ENCODE data around the gene TRIM71.

Gene TRIM71

DNA sequence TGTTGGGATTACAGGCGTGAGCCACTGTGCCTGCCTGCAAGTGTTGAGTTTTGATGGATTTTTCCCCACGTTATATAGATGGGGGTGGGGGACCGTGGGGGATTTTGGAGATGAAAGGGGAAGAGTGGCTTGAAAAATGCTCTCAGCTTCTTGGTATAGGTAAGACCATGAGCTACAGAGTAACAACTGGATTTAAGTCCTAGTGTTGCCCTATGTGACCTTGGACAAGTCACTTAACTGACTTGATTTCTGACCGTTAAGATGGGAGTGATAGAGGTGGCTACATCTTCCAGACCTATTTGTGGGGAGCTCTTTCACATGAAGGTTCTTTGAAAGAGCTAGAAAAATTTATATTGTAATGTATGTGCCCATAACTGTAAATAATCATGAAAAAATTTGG lies 13.3 kb downstream of the TRIM71 start:
- Histone ChIP-seq H3K79me2 (ENCODE audit: insufficient read depth, low read length) (no peaks in the 10 kb centered on the region), H3K27me3 (ENCODE audit: insufficient read depth, low read length) (no peaks in the 10 kb centered on the region; the same call in 1 of the 2 replicates), H2AFZ (ENCODE audit: low read length) (no peak overlapping the region), H3K27ac (ENCODE audit: low read depth, low read length, poor library complexity, severe bottlenecking) (no peak overlapping the region), H3K9me2 (ENCODE audit: low read depth, low read length) (no peaks in the 10 kb centered on the region), H3K4me3 (ENCODE audit: low read depth, low read length, poor library complexity, severe bottlenecking) (no peak overlapping the region), H3K9me3 (ENCODE audit: low read length) (no peaks in the 10 kb centered on the region), H4K20me1 (ENCODE audit: insufficient read depth, low read length) (no peaks in the 10 kb centered on the region), H3K36me3 (ENCODE audit: insufficient read depth, low read length) (no peaks in the 10 kb centered on the region), H3K9ac (ENCODE audit: low read length) (no peak overlapping the region), H3F3A (ENCODE audit: insufficient read depth, low read length) (no peaks in the 10 kb centered on the region), H3K4me1 (ENCODE audit: insufficient read depth, low read length, severe bottlenecking) (no peaks in the 10 kb centered on the region), H3K4me2 (ENCODE audit: low read length) (no peak overlapping the region)
- no peak for TF ChIP-seq EZH2 (IDR thresholded peaks at IDR 0.05; ENCODE audit: borderline replicate concordance, low read length)
- TF ChIP-seq, protein P1, sequence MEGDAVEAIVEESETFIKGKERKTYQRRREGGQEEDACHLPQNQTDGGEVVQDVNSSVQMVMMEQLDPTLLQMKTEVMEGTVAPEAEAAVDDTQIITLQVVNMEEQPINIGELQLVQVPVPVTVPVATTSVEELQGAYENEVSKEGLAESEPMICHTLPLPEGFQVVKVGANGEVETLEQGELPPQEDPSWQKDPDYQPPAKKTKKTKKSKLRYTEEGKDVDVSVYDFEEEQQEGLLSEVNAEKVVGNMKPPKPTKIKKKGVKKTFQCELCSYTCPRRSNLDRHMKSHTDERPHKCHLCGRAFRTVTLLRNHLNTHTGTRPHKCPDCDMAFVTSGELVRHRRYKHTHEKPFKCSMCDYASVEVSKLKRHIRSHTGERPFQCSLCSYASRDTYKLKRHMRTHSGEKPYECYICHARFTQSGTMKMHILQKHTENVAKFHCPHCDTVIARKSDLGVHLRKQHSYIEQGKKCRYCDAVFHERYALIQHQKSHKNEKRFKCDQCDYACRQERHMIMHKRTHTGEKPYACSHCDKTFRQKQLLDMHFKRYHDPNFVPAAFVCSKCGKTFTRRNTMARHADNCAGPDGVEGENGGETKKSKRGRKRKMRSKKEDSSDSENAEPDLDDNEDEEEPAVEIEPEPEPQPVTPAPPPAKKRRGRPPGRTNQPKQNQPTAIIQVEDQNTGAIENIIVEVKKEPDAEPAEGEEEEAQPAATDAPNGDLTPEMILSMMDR (IDR thresholded peaks at IDR 0.05; ENCODE audit: low read length), result no peak

DNA sequence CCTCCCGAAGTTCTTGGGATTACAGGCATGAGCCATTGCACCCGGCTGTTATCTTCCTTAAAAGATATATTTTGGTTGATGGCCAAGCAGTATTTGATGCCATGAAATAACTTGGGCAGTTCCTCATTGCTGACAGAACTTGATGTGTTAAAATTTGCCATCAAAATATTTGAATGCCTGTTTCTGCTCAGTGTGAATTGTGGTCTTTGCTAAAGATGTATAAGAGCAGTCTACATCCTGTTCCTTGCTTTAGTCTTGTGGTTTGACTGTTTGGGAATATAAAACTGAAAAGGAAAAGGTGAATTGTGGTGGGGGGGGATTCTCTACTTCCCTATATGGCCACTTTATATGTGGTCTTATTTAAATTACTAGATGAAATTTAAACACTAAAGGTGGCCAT lies 14.0 kb downstream of the TRIM71 start:
- no peak for TF ChIP-seq EZH2 (IDR thresholded peaks at IDR 0.05; ENCODE audit: borderline replicate concordance, low read length)
- TF ChIP-seq, protein P1 (IDR thresholded peaks at IDR 0.05; ENCODE audit: low read length), result no peak
- Histone ChIP-seq H4K20me1 (ENCODE audit: insufficient read depth, low read length) (no peaks in the 10 kb centered on the region), H3F3A (ENCODE audit: insufficient read depth, low read length) (no peaks in the 10 kb centered on the region), H3K9me2 (ENCODE audit: low read depth, low read length) (no peaks in the 10 kb centered on the region), H3K4me2 (ENCODE audit: low read length) (no peak overlapping the region), H2AFZ (ENCODE audit: low read length) (no peak overlapping the region), H3K27ac (ENCODE audit: low read depth, low read length, poor library complexity, severe bottlenecking) (no peak overlapping the region), H3K4me3 (ENCODE audit: low read depth, low read length, poor library complexity, severe bottlenecking) (no peak overlapping the region), H3K9me3 (ENCODE audit: low read length) (no peaks in the 10 kb centered on the region), H3K79me2 (ENCODE audit: insufficient read depth, low read length) (no peaks in the 10 kb centered on the region), H3K36me3 (ENCODE audit: insufficient read depth, low read length) (no peaks in the 10 kb centered on the region), H3K4me1 (ENCODE audit: insufficient read depth, low read length, severe bottlenecking) (no peaks in the 10 kb centered on the region), H3K9ac (ENCODE audit: low read length) (no peak overlapping the region), H3K27me3 (ENCODE audit: insufficient read depth, low read length) (no peaks in the 10 kb centered on the region; the same call in 1 of the 2 replicates)

DNA sequence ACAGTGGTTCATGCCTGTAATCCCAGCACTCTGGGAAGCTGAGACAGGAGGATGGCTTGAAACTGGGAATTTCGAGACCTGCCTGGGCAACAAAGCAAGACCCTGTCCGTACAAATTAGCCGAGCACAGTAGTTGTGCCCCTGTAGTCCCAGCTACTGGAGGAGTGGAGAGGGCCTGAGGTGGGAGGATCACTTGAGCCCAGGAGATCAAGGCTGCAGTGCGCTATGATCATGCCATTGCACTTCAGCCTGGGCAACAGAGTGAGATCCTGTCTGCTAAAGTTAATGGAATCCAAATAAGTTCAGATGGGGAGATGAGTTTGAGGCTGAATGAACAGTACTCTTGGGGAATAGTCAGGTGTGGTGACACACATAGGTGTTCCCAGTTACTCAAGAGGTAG lies 14.4 kb downstream of the TRIM71 start:
- H3K9ac ChIP-seq (ENCODE audit: low read length), result no peak overlapping the region
- H3K27ac ChIP-seq (ENCODE audit: low read depth, low read length, poor library complexity, severe bottlenecking), result no peak overlapping the region
- H2AFZ ChIP-seq (ENCODE audit: low read length), result no peak overlapping the region

More for the DNA sequence above, 14.4 kb downstream of the TRIM71 start:
- Histone ChIP-seq H3K9me3 (ENCODE audit: low read length) (no peaks in the 10 kb centered on the region), H3K27me3 (ENCODE audit: insufficient read depth, low read length) (no peaks in the 10 kb centered on the region; the same call in 1 of the 2 replicates), H3K36me3 (ENCODE audit: insufficient read depth, low read length) (no peaks in the 10 kb centered on the region), H3K4me2 (ENCODE audit: low read length) (no peak overlapping the region), H4K20me1 (ENCODE audit: insufficient read depth, low read length) (no peaks in the 10 kb centered on the region), H3K9me2 (ENCODE audit: low read depth, low read length) (no peaks in the 10 kb centered on the region), H3K79me2 (ENCODE audit: insufficient read depth, low read length) (no peaks in the 10 kb centered on the region), H3K4me3 (ENCODE audit: low read depth, low read length, poor library complexity, severe bottlenecking) (no peak overlapping the region), H3F3A (ENCODE audit: insufficient read depth, low read length) (no peaks in the 10 kb centered on the region), H3K4me1 (ENCODE audit: insufficient read depth, low read length, severe bottlenecking) (no peaks in the 10 kb centered on the region)
- TF ChIP-seq EZH2 (IDR thresholded peaks at IDR 0.05; ENCODE audit: borderline replicate concordance, low read length), result no peak
- TF ChIP-seq, protein P1 (IDR thresholded peaks at IDR 0.05; ENCODE audit: low read length), result no peak
